K562 (cell line): ENCODE data around the gene CLDN34. TPM values are rescaled to one million over a fixed set of nuclear protein-coding genes. Genes with fewer than 3 reads are reported as not detected.

ENCODE experiments used
- ATAC-seq: fragments of 200-7000 bp; cut with Tn5 transposase; 3 replicates; pipeline ENCODE4 v1.9.1; 2020; ENCODE audit warnings: moderate library complexity
- BruUV-seq: library from RNA; stranded (reverse); fragments of 400-500 nt; replicated peaks from 2 replicates; lab custom pipeline; 2021; lab: Mats Ljungman, UMichigan
- CTCF ChIA-PET: fragments of 300-600 bp; formaldehyde crosslinking; extraction: SDS; loops from one replicate; lab custom pipeline; 2021; ENCODE audit warnings: low intra/inter-chr PET ratio; lab: Yijun Ruan, JAX
- POLR2A ChIA-PET: fragments of 300-600, 350-650 bp; sonication (Branson Sonifier 250); formaldehyde crosslinking; extraction: SDS; loops from one replicate; lab custom pipeline; 2021; ENCODE audit warnings: antibody characterized with exemption, inconsistent platforms; lab: Yijun Ruan, JAX
- DNase-seq, 4 experiments: peaks; one replicate each; pipeline versions ENCODE4 v3.0.0 to v3.0.0-alpha.2; 2011 to 2018; ENCODE audit warnings: low spot score in 3 of 4, mixed read lengths in 3 of 4; ENCODE audit errors: extremely low read depth in 1 of 4
- FAIRE-seq: peaks from 2 replicates; lab custom pipeline; 2011; peaks lifted over from hg19 to GRCh38; lab: Jason Lieb, UNC
- H2AFZ ChIP-seq: 2 replicates; pipeline ENCODE4 v1.6.0; 2011; ENCODE audit warnings: low read depth, low read length, control low read depth, inconsistent platforms
- H3K27ac ChIP-seq: fragments of 200-600 bp; 3 replicates; pipeline ENCODE4 v1.8.0; 2011; ENCODE audit warnings: low read depth, mild to moderate bottlenecking, control low read depth, inconsistent platforms, low read length, moderate library complexity, mixed read lengths; ENCODE audit errors: extremely low read depth
- H3K27me3 ChIP-seq, 2 experiments: fragments of 300-600 bp in 1 of 2; 2 replicates in 1 of 2; 3 replicates in 1 of 2; pipeline versions ENCODE4 v1.6.0 to v1.8.0; 2011; ENCODE audit warnings: inconsistent platforms in 2 of 2, low read length in 2 of 2, mild to moderate bottlenecking in 1 of 2, mixed read lengths in 1 of 2, moderate library complexity in 1 of 2; ENCODE audit not compliant: control insufficient read depth in 2 of 2, insufficient read depth in 2 of 2
- H3K36me3 ChIP-seq: fragments of 300-600 bp; 3 replicates; pipeline ENCODE4 v1.8.0; 2011; ENCODE audit warnings: mild to moderate bottlenecking, low read length, inconsistent platforms; ENCODE audit not compliant: control insufficient read depth, insufficient read depth
- H3K4me1 ChIP-seq, 2 experiments: fragments of 200-600 bp in 1 of 2; replicated peaks in 1 of 2; 2 replicates in 1 of 2; 3 replicates in 1 of 2; pipeline versions ENCODE4 v1.5.1 to v1.8.0; 2011; ENCODE audit warnings: inconsistent platforms in 2 of 2, low read length in 2 of 2, mild to moderate bottlenecking in 1 of 2, mixed read lengths in 1 of 2, moderate library complexity in 1 of 2; ENCODE audit not compliant: control insufficient read depth in 2 of 2, insufficient read depth in 2 of 2
- H3K4me2 ChIP-seq: 2 replicates; pipeline ENCODE4 v1.6.1; 2011; ENCODE audit warnings: low read length, control low read depth, inconsistent platforms, mixed read lengths; ENCODE audit not compliant: insufficient read depth
- H3K4me3 ChIP-seq: fragments of 200-600 bp; sonication (generic), shearing (Covaris generic); 2 replicates; pipeline ENCODE4 v1.5.1; 2016; ENCODE audit warnings: control low read depth, inconsistent platforms
- H3K79me2 ChIP-seq: fragments of 200-600 bp; 3 replicates; pipeline ENCODE4 v1.8.0; 2011; ENCODE audit warnings: low read length, inconsistent platforms; ENCODE audit not compliant: control insufficient read depth, insufficient read depth
- H3K9ac ChIP-seq, 2 experiments: 2 replicates each; pipeline versions ENCODE4 v1.6.0 to v1.6.1; 2011; ENCODE audit warnings: low read depth in 2 of 2, low read length in 2 of 2, control low read depth in 1 of 2, inconsistent platforms in 1 of 2, mild to moderate bottlenecking in 1 of 2, mixed read lengths in 1 of 2; ENCODE audit not compliant: insufficient read depth in 1 of 2
- H3K9me1 ChIP-seq: one replicate; pipeline ENCODE4 v1.6.0; 2011; ENCODE audit warnings: inconsistent platforms, mild to moderate bottlenecking, low read length, moderate library complexity; ENCODE audit not compliant: control insufficient read depth, insufficient read depth
- H3K9me3 ChIP-seq: replicated peaks from 2 replicates; pipeline ENCODE4 v1.5.1; 2011; ENCODE audit warnings: low read depth, low read length, inconsistent platforms; ENCODE audit not compliant: control insufficient read depth, insufficient read depth
- H4K20me1 ChIP-seq: replicated peaks from 2 replicates; pipeline ENCODE4 v1.6.1; 2011; ENCODE audit warnings: low read length, inconsistent platforms, mixed read lengths; ENCODE audit not compliant: control insufficient read depth, insufficient read depth
- ELF2 ChIP-seq: fragments of 250-450 bp; sonication (Bioruptor Pico); IDR thresholded peaks from 2 replicates; pipeline ENCODE4 v1.5.0; 2021; ENCODE audit warnings: mild to moderate bottlenecking
- PTBP1 ChIP-seq: fragments of 200-400 bp; formaldehyde crosslinking; IDR thresholded peaks from 2 replicates; pipeline ENCODE4 v1.6.1; 2017; ENCODE audit warnings: low read depth, low read length
- PTRF ChIP-seq: fragments of 450-650 bp; IDR thresholded peaks from 2 replicates; pipeline ENCODE4 v1.6.1; 2016; ENCODE audit warnings: mild to moderate bottlenecking, missing genetic modification characterization, missing compliant biosample characterization
- STAT5B ChIP-seq: fragments of 250-450 bp; sonication (Bioruptor Pico); IDR thresholded peaks from 2 replicates; pipeline ENCODE4 v1.8.0; 2021; ENCODE audit warnings: mild to moderate bottlenecking, inconsistent platforms
- ZNF232 ChIP-seq: sonication (generic); formaldehyde crosslinking; IDR thresholded peaks from 2 replicates; pipeline ENCODE4 v1.8.0; 2022; ENCODE audit warnings: mild to moderate bottlenecking, missing genetic modification reagents
- ZNF274 ChIP-seq: IDR thresholded peaks from 2 replicates; pipeline ENCODE4 v1.6.1; 2011; ENCODE audit warnings: low read depth, mild to moderate bottlenecking, low read length, moderate library complexity, borderline replicate concordance
- ZNF445 ChIP-seq: fragments of 250-450 bp; sonication (Bioruptor Pico); IDR thresholded peaks from 2 replicates; pipeline ENCODE4 v1.4.0; 2020; ENCODE audit warnings: low read depth, mild to moderate bottlenecking, moderate library complexity
- WGBS: fragments of 100-300 bp; shearing (Covaris generic); methylation state at CpG from one replicate; pipeline ENCODE4 v1.1.6; 2016; ENCODE audit warnings: low coverage, mixed read lengths; ENCODE audit not compliant: insufficient coverage; ENCODE audit errors: missing lambda C conversion rate; 5-methylcytosine and 5-hydroxymethylcytosine counted together
- in situ Hi-C: fragments of 300-500 bp; cut with MboI; formaldehyde crosslinking; loops from 4 replicates; pipeline ENCODE4 v1.15.0; 2018; ENCODE audit warnings: inconsistent platforms, mixed read lengths
- intact Hi-C: fragments of 100-400 bp; cut with micrococcal nuclease; formaldehyde crosslinking; loops from 2 replicates; pipeline ENCODE4 v1.14.2; 2022
- polyA plus RNA-seq, 8 experiments: library from polyadenylated mRNA; depleted of rRNA in 4 of 8; stranded (reverse) in 5 of 8; unstranded in 3 of 8; fragments of >200 nt; fragmentation: Nextera tagmentation in 2 of 8; fragmentation: Illumina TruSeq in 1 of 8; extraction: Ambion mirVana in 2 of 8; extraction: Trizol in 1 of 8; gene quantifications; 2 replicates each; pipeline versions ENCODE4 v1.2.1 to v1.2.3, GENCODE V29; 2011 to 2014; ENCODE audit warnings: inconsistent platforms in 1 of 8, missing spikeins in 1 of 8
- total RNA-seq, 7 experiments: library from RNA; depleted of rRNA in 6 of 7; stranded (reverse); fragments of >200 nt in 6 of 7; fragmentation: Illumina TruSeq in 2 of 7; extraction: Trizol in 2 of 7; gene quantifications; 2 replicates each; pipeline versions ENCODE4 v1.2.1 to v1.2.3, GENCODE V29; 2011 to 2021; ENCODE audit warnings: low replicate concordance in 1 of 7
- TF ChIP-seq, protein P1 (sequence below): sonication (generic); formaldehyde crosslinking; IDR thresholded peaks from 2 replicates; pipeline ENCODE4 v1.8.1; 2023; ENCODE audit warnings: mild to moderate bottlenecking, missing genetic modification reagents
- TF ChIP-seq, protein P2 (sequence below): sonication (generic); formaldehyde crosslinking; IDR thresholded peaks from 2 replicates; pipeline ENCODE4 v1.8.0; 2022; ENCODE audit warnings: mild to moderate bottlenecking, missing genetic modification reagents
- TF ChIP-seq, protein P3 (sequence below): fragments of 450-650 bp; formaldehyde crosslinking; IDR thresholded peaks from 2 replicates; pipeline ENCODE4 v1.4.0; 2020; ENCODE audit warnings: mild to moderate bottlenecking

CLDN34 gene
- total and polyA plus RNA-seq, 9 of the 15 experiments (the other 6 are each of a cell fraction or from before 2014, with no cell fraction given), result not detected

DNA sequence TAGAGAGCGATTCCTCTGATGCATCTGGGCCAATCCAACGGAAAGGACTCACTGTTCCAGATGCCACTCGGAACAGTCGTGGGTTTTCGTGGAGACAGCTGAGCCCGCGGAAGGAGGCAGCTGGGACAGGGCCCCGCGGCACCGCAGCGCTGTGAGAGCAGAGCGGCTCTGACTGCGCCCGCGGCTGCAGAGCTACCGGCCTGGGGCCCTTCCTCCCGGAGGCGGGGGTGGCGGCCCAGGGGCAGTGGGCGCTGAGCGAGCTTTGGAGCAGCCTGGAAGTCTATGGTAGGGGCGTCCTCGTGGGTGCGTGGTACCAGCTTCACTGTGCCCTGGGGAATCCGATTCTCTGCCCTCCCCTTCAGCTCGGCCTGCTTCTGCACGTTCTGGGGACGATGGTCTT, 24.9 kb downstream of the CLDN34 start:
- Histone ChIP-seq H3K27ac (no peak overlapping the region), H3K4me2 (no peak overlapping the region), H3K9ac (no peak overlapping the region), H3K9me3 (no peaks in the 10 kb centered on the region), H3K27me3 (peaks cover 0 to 14% of the 10 kb centered on the region in 2 experiments; a peak in 2 of 5 replicates), H3K79me2 (no peaks in the 10 kb centered on the region), H4K20me1 (no peaks in the 10 kb centered on the region), H2AFZ (no peak overlapping the region), H3K4me1 (no peaks in the 10 kb centered on the region), H3K36me3 (no peaks in the 10 kb centered on the region), H3K9me1 (no peaks in the 10 kb centered on the region), H3K4me3 (no peak overlapping the region)
- intact Hi-C loops, result loop anchor here (10.0 kb wide), 2 partner anchors 1177 to 1247 kb away; no protein-coding TSS in a partner anchor
- 0% methylated on average over 7 of the region's 28 CpGs for WGBS
- FAIRE-seq, result no peak
- CTCF ChIA-PET, result interaction anchor here (15.9 kb wide), 1 partner anchor 125 kb away, joined by 400 read pairs; no protein-coding TSS in a partner anchor
- no peak for ATAC-seq
- in situ Hi-C loops, result no loop called here
- no TSS peak for BruUV-seq
- DNase-seq, result no peak
- TF ChIP-seq STAT5B (CRISPR knock-in tag), result no peak
- TF ChIP-seq ELF2, result no peak
- POLR2A ChIA-PET, result no interaction called here

DNA sequence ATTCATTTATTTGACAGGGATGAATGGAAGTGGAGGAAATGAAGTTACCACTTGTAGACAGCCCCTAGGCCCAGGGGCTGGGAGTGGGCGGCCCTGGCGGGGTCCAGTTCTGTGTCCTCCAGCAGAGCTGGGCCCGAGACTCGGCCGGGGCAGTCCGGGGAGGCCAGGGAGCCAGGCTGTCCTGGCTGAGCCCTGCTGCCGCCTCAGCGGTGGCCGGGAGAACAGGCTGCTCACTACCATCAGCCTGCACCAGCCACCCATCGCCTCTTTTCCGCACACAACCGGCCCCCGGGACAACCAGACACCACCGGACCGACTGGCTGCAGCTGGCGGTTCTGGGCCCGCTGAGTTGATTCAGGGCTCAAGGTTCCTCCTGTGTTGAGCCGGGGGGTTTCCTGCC, 25.6 kb downstream of the CLDN34 start:
- no peaks in the 10 kb centered on the region for H4K20me1 ChIP-seq
- in situ Hi-C loops (no loop called here), intact Hi-C loops (loop anchor here (10.0 kb wide), 2 partner anchors 1178 to 1248 kb away; no protein-coding TSS in a partner anchor)
- no peak overlapping the region for H2AFZ ChIP-seq
- no peak for ATAC-seq
- CTCF ChIA-PET, result interaction anchor here (1.2 to 15.9 kb wide), 2 partner anchors 119 to 124 kb away, joined by 3 to 400 read pairs; no protein-coding TSS in a partner anchor
- 2% methylated on average over 15 of the region's 18 CpGs for WGBS
- DNase-seq, result no peak
- no peaks in the 10 kb centered on the region for H3K9me3 ChIP-seq
- H3K27ac ChIP-seq, result no peak overlapping the region
- POLR2A ChIA-PET, result no interaction called here
- no peaks in the 10 kb centered on the region for H3K4me1 ChIP-seq
- no peak overlapping the region for H3K4me2 ChIP-seq
- H3K4me3 ChIP-seq, result no peak overlapping the region
- H3K36me3 ChIP-seq, result no peaks in the 10 kb centered on the region
- no peaks in the 10 kb centered on the region for H3K9me1 ChIP-seq
- no peak overlapping the region for H3K9ac ChIP-seq
- FAIRE-seq, result no peak
- BruUV-seq, result no TSS peak
- H3K27me3 ChIP-seq, result peaks cover 0 to 14% of the 10 kb centered on the region in 2 experiments; a peak in 2 of 5 replicates
- H3K79me2 ChIP-seq, result no peaks in the 10 kb centered on the region
- no peak for TF ChIP-seq ZNF232 (CRISPR knock-in tag)
- TF ChIP-seq, protein P1, sequence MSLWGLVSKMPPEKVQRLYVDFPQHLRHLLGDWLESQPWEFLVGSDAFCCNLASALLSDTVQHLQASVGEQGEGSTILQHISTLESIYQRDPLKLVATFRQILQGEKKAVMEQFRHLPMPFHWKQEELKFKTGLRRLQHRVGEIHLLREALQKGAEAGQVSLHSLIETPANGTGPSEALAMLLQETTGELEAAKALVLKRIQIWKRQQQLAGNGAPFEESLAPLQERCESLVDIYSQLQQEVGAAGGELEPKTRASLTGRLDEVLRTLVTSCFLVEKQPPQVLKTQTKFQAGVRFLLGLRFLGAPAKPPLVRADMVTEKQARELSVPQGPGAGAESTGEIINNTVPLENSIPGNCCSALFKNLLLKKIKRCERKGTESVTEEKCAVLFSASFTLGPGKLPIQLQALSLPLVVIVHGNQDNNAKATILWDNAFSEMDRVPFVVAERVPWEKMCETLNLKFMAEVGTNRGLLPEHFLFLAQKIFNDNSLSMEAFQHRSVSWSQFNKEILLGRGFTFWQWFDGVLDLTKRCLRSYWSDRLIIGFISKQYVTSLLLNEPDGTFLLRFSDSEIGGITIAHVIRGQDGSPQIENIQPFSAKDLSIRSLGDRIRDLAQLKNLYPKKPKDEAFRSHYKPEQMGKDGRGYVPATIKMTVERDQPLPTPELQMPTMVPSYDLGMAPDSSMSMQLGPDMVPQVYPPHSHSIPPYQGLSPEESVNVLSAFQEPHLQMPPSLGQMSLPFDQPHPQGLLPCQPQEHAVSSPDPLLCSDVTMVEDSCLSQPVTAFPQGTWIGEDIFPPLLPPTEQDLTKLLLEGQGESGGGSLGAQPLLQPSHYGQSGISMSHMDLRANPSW (CRISPR knock-in tag), result no peak
- TF ChIP-seq ZNF274, result no peak
- TF ChIP-seq, protein P2, sequence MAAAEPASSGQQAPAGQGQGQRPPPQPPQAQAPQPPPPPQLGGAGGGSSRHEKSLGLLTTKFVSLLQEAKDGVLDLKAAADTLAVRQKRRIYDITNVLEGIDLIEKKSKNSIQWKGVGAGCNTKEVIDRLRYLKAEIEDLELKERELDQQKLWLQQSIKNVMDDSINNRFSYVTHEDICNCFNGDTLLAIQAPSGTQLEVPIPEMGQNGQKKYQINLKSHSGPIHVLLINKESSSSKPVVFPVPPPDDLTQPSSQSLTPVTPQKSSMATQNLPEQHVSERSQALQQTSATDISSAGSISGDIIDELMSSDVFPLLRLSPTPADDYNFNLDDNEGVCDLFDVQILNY (CRISPR knock-in tag), result no peak
- no peak for TF ChIP-seq ZNF445
- TF ChIP-seq PTRF (tag), result no peak
- TF ChIP-seq, protein P3, sequence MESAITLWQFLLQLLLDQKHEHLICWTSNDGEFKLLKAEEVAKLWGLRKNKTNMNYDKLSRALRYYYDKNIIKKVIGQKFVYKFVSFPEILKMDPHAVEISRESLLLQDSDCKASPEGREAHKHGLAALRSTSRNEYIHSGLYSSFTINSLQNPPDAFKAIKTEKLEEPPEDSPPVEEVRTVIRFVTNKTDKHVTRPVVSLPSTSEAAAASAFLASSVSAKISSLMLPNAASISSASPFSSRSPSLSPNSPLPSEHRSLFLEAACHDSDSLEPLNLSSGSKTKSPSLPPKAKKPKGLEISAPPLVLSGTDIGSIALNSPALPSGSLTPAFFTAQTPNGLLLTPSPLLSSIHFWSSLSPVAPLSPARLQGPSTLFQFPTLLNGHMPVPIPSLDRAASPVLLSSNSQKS (CRISPR knock-in tag), result no peak
- TF ChIP-seq PTBP1, result no peak
